Hypothalamus (tissue), 51 donors: ENCODE results near the gene LRRC31.

Source experiments
- DNase-seq, 51 donors: peaks; one replicate each; lab custom pipeline; 2025; lab: John Stamatoyannopoulos, UW

LRRC31 gene

GRCh38 chr3:169869484-169870220, at the start of gene LRRC31:
Gene LRRC31 (minus strand): TSS chr3:169869935. CDS start chr3:169869807, 128 bp downstream.
- no peak for DNase-seq

- no peak for DNase-seq
Measured at GRCh38 chr3:169914321-169914720, 44.6 kb upstream of the LRRC31 start.

- no peak for DNase-seq
Measured at GRCh38 chr3:169913323-169913722, 43.6 kb upstream of the LRRC31 start.

GRCh38 chr3:169911272-169911671, 41.5 kb upstream of the LRRC31 start, which contains the start of gene SAMD7:
Gene SAMD7 (plus strand): TSS chr3:169911572. CDS start chr3:169919499, 7,927 bp downstream.
- no peak for DNase-seq

- DNase-seq: no peak
Measured at GRCh38 chr3:169907944-169908343, 38.2 kb upstream of the LRRC31 start.

- no peak for DNase-seq
Measured at GRCh38 chr3:169907476-169907875, 37.7 kb upstream of the LRRC31 start.

- DNase-seq: no peak
Measured at GRCh38 chr3:169905404-169905803, 35.7 kb upstream of the LRRC31 start.

GRCh38 chr3:169901453-169901852, 31.7 kb upstream of the LRRC31 start:
- no peak for DNase-seq

GRCh38 chr3:169897284-169897683, 27.5 kb upstream of the LRRC31 start:
- no peak for DNase-seq

- DNase-seq: no peak
Measured at GRCh38 chr3:169895072-169895471, 25.3 kb upstream of the LRRC31 start.

- no peak for DNase-seq
Measured at GRCh38 chr3:169894110-169894509, 24.4 kb upstream of the LRRC31 start.

GRCh38 chr3:169891886-169892285, 22.2 kb upstream of the LRRC31 start:
- DNase-seq: no peak

- peak in 46 of 51 donors; percentile 2 to 80 (median 40) for DNase-seq
Measured at GRCh38 chr3:169886671-169887070, 16.9 kb upstream of the LRRC31 start.

GRCh38 chr3:169880576-169881250, 11.0 kb upstream of the LRRC31 start:
- DNase-seq: no peak

- DNase-seq: no peak
Measured at GRCh38 chr3:169879845-169880575, 10.3 kb upstream of the LRRC31 start.

- DNase-seq: no peak
Measured at GRCh38 chr3:169879013-169879557, 9.3 kb upstream of the LRRC31 start.

- DNase-seq: no peak
Measured at GRCh38 chr3:169871129-169871886, 1.6 kb upstream of the LRRC31 start.

- no peak for DNase-seq
Measured at GRCh38 chr3:169868369-169868768, 1.4 kb downstream of the LRRC31 start.

GRCh38 chr3:169867584-169868210, 2.0 kb downstream of the LRRC31 start:
- no peak for DNase-seq
